Dermis microvascular lymphatic vessel endothelial cell (primary cell): Measurements from ENCODE around the gene PROZ. TPM values are rescaled to one million over a fixed set of nuclear protein-coding genes. Genes with fewer than 3 reads are reported as not detected.

Source experiments
- DNase-seq, 2 donors: peaks; one replicate each; pipeline versions ENCODE4 v3.0.0 to v3.0.0-alpha.2; 2010; ENCODE audit warnings: low read depth in 2 of 2
- total RNA-seq: library from RNA; depleted of rRNA; stranded (reverse); fragments of >200 nt; gene quantifications from 2 replicates; pipeline ENCODE4 v1.2.1, GENCODE V29; 2014

The PROZ gene
- total RNA-seq, 1 donor from 2014 or later = not detected

- DNase-seq = no peak
These were observed 38.6 kb upstream of the PROZ start for GRCh38 chr13:113119822-113120189.

GRCh38 chr13:113120300-113121182, 37.9 kb upstream of the PROZ start:
- DNase-seq = no peak

GRCh38 chr13:113121183-113121927, 37.1 kb upstream of the PROZ start:
- DNase-seq = no peak

GRCh38 chr13:113121928-113122471, 36.4 kb upstream of the PROZ start:
- no peak for DNase-seq

- DNase-seq = no peak
These were observed 35.8 kb upstream of the PROZ start, which contains the start of gene F10 for GRCh38 chr13:113122550-113123225. Gene F10 (plus strand): TSS chr13:113122799. CDS start chr13:113122856, 57 bp downstream.

- DNase-seq = no peak
These were observed 34.9 kb upstream of the PROZ start for GRCh38 chr13:113123226-113124201.

- DNase-seq = no peak
These were observed 34.1 kb upstream of the PROZ start for GRCh38 chr13:113124211-113124970.

GRCh38 chr13:113125506-113126264, 32.8 kb upstream of the PROZ start:
- DNase-seq = no peak

- no peak for DNase-seq
These were observed 31.9 kb upstream of the PROZ start for GRCh38 chr13:113126265-113127150.

GRCh38 chr13:113129480-113129879, 29.0 kb upstream of the PROZ start:
- no peak for DNase-seq

GRCh38 chr13:113129921-113130750, 28.3 kb upstream of the PROZ start:
- no peak for DNase-seq

GRCh38 chr13:113135281-113135760, 23.1 kb upstream of the PROZ start:
- DNase-seq = no peak

- no peak for DNase-seq
These were observed 20.7 kb upstream of the PROZ start for GRCh38 chr13:113137691-113138298.

- DNase-seq = peak in 1 of 2 donors; percentile 49
These were observed 19.5 kb upstream of the PROZ start for GRCh38 chr13:113138792-113139551.

GRCh38 chr13:113139577-113139976, 18.9 kb upstream of the PROZ start:
- DNase-seq = no peak
